Islet precursor cell (in vitro differentiated cells): ENCODE results near the gene C1orf226.
A peak's percentile ranks its signal among the peaks of the same experiment; 100 is the strongest.

Source experiments
- DNase-seq: peaks from one replicate; pipeline ENCODE4 v3.0.0-alpha.2; 2018

Gene C1orf226

GRCh38 chr1:162385702-162386101 lies 4.2 kb downstream of the C1orf226 start:
- peak; percentile 32 for DNase-seq

- DNase-seq, result peak; percentile 30
Measured at GRCh38 chr1:162386292-162387225, 5.0 kb downstream of the C1orf226 start.

GRCh38 chr1:162387226-162388082 lies 5.9 kb downstream of the C1orf226 start:
- peak; percentile 38 for DNase-seq

GRCh38 chr1:162388083-162388594 lies 6.6 kb downstream of the C1orf226 start:
- peak; percentile 13 for DNase-seq

DNA sequence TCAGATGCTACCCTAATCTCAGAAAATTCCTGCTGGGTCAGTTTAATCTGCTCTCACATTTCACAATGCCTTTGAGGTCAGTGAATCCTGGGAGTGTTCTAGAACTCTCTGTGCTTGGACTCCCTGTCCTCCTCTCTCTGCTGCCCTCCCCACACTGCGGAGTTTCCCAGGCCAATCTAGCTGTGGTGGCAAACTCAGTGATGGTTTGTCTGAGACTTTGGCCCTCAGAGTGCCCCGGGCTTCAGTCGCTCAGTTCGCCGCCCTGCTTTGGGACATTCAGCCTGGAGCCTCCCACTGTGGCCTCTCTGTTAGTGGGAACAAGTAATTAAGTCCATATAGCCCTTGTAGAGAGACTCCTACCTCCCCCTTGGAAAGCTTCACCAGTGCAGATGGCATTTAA lies 7.1 kb downstream of the C1orf226 start:
- no peak for DNase-seq

DNA sequence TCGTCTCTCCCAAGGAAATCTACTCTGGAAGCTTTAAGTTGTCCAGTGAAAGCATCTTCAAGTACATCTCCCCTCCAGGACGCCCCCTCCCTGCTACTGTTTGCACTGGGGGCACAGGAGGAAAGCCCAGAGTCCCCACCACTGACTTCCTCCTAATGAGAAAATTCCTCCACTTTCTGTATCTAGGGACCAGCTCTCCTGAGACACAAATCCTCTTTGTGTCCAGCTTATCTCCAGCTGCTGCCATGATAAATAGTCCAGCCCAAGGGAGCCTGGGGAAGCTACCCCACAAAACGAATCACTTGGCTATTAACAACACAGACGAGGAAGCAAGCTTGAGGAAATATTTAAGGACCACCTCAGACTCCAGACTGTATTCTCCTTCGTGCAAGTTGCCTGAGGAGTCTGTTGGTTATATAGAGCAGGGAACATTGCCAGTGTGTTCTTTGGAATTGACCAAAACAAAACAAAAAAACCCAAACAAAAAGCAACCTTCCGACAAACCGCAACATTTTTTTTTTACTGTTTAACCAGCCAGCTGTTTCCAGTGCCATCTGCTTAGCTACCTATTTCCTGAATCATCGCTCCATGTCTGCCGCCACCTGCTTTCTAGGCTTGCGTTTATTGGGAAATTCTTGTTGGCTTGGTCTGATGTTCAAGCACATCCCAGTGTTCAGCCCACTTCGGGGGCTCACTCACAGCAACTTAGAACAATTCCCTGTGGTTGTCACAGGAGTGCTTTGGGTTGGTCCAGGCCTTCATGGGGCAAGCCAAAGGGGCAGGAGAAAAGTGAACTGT lies 7.7 kb downstream of the C1orf226 start:
- peak; percentile 70 for DNase-seq

GRCh38 chr1:162389971-162390370 lies 8.4 kb downstream of the C1orf226 start:
- peak; percentile 45 for DNase-seq

DNA sequence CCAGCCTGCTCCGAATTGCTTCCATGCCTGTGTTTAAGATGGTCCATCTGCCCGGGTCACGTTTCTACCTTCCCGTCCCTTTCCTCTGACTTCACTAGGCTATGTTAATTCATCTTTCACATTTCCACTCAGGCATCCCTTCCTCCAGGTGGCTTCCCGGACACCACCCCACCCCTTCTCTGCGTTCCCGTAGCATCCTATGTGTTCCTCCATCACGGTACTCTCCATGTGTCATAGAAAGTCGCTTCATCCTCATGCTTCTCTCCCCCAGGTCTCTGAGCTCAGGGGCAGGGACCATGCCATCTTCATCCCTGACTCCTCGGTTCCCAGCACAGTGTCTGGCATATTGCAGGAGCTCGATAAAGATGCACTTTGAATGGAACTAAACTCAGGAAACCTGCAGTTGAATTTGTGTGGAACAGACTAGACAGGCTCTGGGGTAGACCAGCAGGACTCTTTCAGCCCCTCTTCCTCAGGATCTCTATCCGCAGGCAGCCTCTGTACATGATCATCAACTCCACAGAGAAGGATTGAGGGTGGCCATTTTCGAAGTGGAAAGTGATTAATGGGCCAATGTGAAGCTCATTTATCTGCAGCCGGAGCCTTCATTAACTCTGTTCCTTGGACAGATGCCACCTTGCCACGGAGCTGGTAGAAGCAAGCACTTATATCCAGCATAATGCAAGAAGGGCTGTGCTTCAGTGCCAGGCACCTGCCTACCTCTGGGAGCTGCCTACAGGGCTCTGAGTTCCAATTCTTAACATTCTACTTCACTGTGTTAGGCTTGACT lies 9.1 kb downstream of the C1orf226 start:
- peak; percentile 43 for DNase-seq

DNA sequence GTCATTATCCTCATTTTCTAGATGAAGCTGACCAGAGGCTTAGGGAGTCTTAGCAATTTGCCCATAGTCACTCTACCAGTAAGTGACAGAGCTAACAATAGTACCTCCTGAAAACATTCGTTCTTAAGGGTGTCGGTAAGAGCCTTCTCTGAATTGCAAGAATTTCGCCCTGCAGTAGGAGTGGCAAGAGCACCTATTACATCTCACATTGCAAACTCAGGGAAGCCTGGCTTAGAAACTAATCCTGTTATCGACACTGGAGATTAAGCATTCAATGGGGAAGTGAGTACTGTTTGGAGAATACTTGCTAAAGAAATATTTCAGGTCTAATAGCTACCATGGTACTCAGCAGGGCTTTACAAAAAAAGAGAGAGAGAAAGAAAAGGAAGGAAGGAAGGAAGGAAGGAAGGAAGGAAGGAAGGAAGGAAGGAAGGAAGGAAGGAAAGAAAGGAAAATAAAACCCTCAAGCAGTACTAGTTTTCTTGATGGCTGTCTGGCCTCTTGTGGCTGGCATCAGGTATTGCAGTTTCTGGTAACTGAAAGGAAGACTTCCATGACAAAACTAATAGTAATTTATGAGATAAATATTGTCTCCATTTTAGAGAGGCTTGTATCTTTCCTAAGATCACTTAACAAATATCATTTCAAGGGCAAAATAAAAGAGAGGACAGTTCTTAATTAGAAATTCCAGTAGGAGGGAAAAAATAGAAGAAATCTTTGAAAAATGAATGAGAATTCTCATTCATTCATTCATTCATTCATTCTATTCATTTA lies 10.4 kb downstream of the C1orf226 start:
- peak; percentile 57 for DNase-seq

DNA sequence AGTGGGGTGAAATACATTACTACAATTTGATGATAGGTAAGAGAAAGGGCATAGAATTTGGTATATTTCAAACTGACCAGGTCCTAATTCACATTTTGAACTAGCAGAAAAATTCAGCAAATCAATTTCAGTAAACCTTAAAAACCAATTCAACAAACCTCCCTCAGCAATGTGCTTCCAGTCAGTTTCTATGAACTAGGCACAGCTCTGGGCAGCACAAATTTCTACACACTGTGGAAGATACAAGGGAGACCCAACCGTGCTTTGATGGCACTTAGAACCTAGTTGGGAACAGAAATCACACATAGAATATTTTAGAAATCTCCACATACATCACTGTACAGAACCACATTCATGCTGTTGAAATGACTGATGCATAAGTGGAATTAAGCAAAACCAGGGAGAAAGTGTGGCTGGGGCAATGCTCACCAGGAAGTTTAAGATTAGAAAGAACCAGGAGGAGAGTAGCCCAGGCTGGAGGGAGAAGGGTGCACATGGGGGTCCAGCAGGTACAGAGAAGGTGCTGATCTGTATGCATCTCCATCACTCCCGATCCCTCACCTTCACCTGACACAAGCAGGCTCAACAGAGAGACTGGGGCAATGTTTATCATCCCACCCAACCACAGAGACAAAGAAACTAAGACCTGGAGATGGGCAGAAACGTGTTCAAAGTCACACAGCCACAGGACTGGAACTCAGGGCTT lies 14.8 kb downstream of the C1orf226 start:
- no peak for DNase-seq

DNA sequence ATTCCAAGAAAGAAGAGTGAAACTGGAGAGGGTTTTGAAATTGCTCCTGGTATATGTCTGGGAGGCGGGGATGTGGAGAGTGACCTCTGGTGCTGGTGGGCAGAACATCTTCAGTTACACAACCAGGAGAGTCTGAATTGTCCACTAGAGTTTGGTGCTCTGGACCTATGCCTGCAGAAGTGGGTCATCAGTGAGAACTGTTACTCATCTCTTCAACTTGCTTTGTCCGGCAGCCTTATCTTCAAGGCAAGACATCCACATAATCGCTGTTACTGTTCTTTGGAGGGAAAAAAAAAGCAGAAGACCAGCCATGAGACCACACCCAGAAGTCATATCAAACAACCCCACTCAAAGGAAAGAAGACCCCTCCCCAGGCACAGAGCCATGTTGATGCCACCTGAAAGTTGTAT lies 15.5 kb downstream of the C1orf226 start:
- DNase-seq, result no peak

- no peak for DNase-seq
Measured at GRCh38 chr1:162397943-162398560, 16.5 kb downstream of the C1orf226 start.

DNA sequence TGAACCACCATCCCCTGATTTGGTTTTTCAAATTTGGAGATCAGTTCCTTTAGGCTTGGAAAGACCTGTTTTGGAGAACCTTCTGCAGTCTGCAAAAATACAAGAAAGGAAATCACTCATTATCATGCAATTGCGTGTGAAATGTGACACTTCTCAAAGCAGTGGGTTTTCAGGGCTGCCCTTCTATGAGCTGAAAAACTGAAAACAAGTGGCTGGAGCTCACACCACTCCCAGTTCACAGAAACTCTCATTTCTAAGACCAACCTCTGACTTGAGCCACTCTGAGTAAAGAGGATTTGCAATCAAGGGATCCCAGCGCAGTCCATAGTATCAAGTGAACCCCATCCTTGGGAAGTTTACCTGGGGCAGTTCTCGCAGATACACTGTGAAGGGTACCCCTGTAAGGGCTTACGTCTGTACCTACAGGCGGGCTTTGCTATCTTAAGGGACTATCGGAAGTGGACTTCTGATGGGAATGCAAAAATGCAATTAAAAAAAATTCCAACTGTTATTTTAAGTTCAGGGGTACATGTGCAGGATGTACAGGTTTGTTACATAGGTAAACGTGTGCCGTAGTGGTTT lies 17.6 kb downstream of the C1orf226 start:
- DNase-seq, result no peak

DNA sequence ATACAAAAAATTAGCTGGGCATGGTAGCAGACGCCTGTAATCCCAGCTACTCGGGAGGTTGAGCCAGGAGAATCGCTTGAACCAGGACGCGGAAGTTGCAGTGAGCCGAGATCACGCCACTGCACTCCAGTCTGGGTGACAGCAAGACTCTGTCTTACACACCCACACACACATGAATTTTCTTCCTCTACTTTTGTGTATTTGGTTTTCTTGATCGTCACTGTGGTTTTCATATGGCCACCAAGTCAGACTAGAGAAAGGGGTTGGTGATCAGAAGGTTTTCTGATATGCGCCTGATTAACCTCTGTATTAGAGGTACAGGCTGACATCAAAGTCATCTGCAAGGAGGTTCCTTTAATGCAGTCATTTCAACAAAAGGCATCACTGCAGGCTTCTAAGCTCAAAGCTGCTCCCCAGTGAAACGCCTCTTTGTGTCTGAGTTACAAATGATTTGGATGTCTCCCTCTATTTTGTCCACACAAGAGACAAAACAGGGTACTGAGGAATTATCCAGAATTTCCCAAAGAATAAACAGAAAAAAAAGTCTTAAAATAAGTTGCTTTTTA lies 19.3 kb downstream of the C1orf226 start:
- DNase-seq, result no peak

DNA sequence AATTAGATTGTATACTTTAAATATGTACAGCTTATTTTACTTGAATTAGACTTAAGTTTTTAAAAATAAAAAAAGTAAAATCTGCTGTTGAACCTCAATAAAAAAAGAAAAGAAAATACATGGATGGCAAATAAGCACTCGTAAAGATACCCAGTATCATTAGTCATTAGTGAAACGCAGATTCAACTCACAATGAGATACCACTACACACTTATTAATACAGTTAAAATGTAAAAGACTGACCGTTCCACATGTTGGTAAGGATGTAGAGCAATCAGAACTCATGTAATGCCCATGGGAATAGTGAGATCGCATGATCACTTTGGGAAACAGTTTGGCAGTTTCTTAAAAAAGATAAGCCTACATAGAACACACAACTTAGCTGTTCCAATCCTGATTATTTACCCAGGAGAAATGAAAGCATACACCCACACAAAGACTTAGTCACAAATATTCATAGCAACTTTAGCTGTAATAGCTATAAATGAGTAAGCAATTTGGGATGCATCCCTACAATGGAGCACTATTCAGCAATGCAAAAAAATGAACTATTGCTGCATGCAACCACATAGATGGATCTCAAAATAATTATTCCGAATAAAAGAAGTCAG lies 23.1 kb downstream of the C1orf226 start:
- no peak for DNase-seq

GRCh38 chr1:162405800-162406199 lies 24.3 kb downstream of the C1orf226 start:
- no peak for DNase-seq

DNA sequence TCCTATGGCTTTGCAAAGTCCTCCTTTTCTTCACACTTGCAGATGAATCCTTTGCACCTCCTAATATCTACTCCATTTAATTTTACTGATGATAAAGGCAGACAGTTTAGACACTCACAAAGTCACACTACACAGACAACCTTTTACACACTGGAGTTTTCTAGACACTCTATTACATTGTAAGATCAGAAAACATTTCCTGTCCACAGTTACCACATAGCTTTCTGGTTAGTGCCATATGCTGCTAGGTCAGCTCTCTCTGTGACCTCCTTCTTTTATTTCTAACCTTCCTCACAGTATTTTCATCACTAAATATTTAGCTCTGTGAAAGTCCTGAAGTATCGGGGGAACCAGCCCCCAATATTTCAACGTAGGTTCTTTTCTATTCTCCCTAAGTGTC lies 25.3 kb downstream of the C1orf226 start:
- DNase-seq, result no peak

- no peak for DNase-seq
Measured at GRCh38 chr1:162407539-162407938, 26.0 kb downstream of the C1orf226 start.

- no peak for DNase-seq
Measured at GRCh38 chr1:162412002-162412401, 30.5 kb downstream of the C1orf226 start, which contains the start of gene SH2D1B. TSS of gene SH2D1B (minus strand) at chr1:162412136. CDS start at chr1:162412016, 120 bp downstream.
